ENCODE results near the gene RPTOR.

- TF ChIP-seq HDAC2 (IDR thresholded peaks at IDR 0.05) (no peak), POLR2A (IDR thresholded peaks at IDR 0.05; ENCODE audit: low read depth, low read length) (no peak), E2F4 (IDR thresholded peaks at IDR 0.05; ENCODE audit: low read depth, low read length) (no peak), SMC3 (IDR thresholded peaks at IDR 0.05; ENCODE audit: borderline replicate concordance, low read length) (no peak), HDAC6 (IDR thresholded peaks at IDR 0.05; ENCODE audit: unreplicated experiment) (no peak)
Measured at GRCh38 chr17:80864751-80865150, 320.1 kb downstream of the RPTOR start.
